RWPE2 (cell line): ENCODE results near the gene BBX.

Experiments
- ATAC-seq: fragments of 200-7000 bp; cut with Tn5 transposase; 3 replicates; pipeline ENCODE4 v1.9.1; 2021; ENCODE audit warnings: low read depth
- DNase-seq: peaks from one replicate; pipeline ENCODE4 v3.0.0-alpha.2; 2020; ENCODE audit warnings: low spot score
- H3K27ac ChIP-seq: fragments of 450-650 bp; 2 replicates; pipeline ENCODE4 v1.5.1; 2017; ENCODE audit warnings: mild to moderate bottlenecking; ENCODE audit not compliant: poor library complexity, severe bottlenecking
- H3K27me3 ChIP-seq: fragments of 250-450 bp; sonication (Bioruptor Pico); 2 replicates; pipeline ENCODE4 v1.5.1; 2021; ENCODE audit warnings: mild to moderate bottlenecking, moderate library complexity; ENCODE audit not compliant: insufficient read depth, poor library complexity, severe bottlenecking
- H3K36me3 ChIP-seq: fragments of 250-450 bp; sonication (Bioruptor Pico); 2 replicates; pipeline ENCODE4 v1.5.1; 2020; ENCODE audit warnings: low read depth, mild to moderate bottlenecking, moderate library complexity
- H3K4me1 ChIP-seq: fragments of 250-450 bp; sonication (Bioruptor Pico); 2 replicates; pipeline ENCODE4 v1.5.1; 2021; ENCODE audit warnings: mild to moderate bottlenecking, moderate library complexity; ENCODE audit not compliant: insufficient read depth, poor library complexity, severe bottlenecking
- H3K4me3 ChIP-seq: fragments of 250-450 bp; sonication (Bioruptor Pico); 2 replicates; pipeline ENCODE4 v1.5.1; 2021; ENCODE audit warnings: mild to moderate bottlenecking, moderate library complexity; ENCODE audit not compliant: severe bottlenecking
- H3K9me3 ChIP-seq: fragments of 250-450 bp; sonication (Bioruptor Pico); 2 replicates; pipeline ENCODE4 v1.5.1; 2021; ENCODE audit warnings: mild to moderate bottlenecking, moderate library complexity; ENCODE audit not compliant: severe bottlenecking
- CTCF ChIP-seq: fragments of 450-650 bp; IDR thresholded peaks from one replicate; pipeline ENCODE4 v1.5.1; 2017; ENCODE audit warnings: mild to moderate bottlenecking, moderate library complexity; ENCODE audit not compliant: poor library complexity, severe bottlenecking

The BBX gene

DNA sequence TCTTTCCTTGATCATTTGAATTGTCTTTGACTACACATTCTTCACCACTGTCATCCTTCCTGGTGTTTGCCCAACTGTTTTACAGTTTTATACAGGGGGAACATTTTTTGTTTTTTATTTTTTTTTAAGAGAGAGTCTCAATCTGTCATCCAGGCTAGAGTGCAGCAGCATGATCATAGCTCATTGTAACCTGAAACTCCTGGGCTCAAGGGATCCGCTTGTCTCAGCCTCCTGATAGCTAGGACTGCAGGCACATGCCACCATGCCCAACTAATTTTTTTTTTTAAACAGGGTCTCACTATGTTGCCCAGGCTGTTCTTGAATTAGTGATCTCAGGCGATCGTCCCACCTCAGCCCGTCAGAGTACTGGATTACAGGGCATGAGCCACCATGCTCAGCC is 222.6 kb downstream of the BBX start:
- no peak for TF ChIP-seq CTCF
- Histone ChIP-seq H3K36me3 (peaks cover 22% of the 10 kb centered on the region), H3K4me3 (no peak overlapping the region), H3K27ac (no peak overlapping the region), H3K27me3 (no peaks in the 10 kb centered on the region), H3K9me3 (no peaks in the 10 kb centered on the region), H3K4me1 (peaks cover 2% of the 10 kb centered on the region)
- ATAC-seq (no peak), DNase-seq (no peak)

DNA sequence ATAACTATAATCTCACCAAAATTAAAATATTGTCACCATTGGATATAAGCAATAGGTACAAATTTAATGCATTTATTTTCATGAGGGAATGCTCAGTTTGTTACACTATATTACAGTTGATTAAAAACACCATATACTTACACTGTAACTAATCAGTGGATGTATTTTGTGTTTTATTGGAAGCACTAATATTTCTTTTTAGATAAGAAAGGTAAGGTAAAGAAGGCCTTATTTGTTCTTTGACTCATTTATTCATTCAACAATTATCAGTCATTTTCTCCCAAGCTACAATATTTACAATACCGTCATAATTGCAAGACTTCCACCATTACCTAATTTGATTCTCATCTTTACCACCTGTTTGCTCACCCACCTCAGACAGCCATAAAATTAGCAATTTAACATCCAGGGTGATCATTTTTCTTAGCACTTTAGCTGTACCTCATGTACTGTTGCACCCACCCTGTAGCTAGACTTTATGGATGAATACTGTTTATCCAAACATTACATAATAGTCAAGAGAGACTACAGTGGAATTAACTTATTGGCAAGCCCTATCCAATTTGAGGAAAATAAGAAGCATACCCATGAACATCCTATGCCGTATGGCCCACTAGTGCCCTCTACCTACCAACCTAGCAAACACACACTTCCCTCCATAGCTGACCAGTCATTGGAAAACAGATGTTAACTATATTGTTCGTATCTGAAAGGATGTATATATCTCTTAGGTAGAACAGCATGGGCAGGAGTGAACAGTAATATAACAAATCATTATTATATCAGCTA is 229.6 kb downstream of the BBX start:
- DNase-seq (no peak), ATAC-seq (peak; percentile 53; the same call in 1 of the 3 replicates)
- H3K36me3 ChIP-seq: peaks cover 24% of the 10 kb centered on the region

DNA sequence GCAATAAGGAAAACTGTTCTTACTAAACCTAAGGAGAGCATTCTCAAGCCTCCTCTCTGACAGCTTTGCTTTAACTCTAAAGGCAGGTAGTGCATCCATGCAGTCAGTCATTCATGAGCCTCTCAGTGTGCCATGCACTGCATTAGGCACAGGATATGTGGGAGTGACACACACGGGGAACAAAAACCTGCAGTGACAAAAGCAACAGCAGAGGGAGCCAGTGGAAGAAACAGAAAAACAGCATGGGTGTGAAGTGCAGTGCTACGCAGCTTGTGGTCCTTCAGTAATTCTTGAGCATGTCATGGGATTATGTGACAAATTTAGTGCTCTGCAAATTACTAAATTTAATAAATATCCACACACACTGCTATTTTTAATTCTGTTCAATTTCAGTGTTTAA is 230.7 kb downstream of the BBX start:
- DNase-seq (no peak), ATAC-seq (peak; percentile 50; the same call in 1 of the 3 replicates)
- H3K4me3 ChIP-seq: no peak overlapping the region
- no peaks in the 10 kb centered on the region for H3K9me3 ChIP-seq
- no peaks in the 10 kb centered on the region for H3K27me3 ChIP-seq
- no peaks in the 10 kb centered on the region for H3K4me1 ChIP-seq
- TF ChIP-seq CTCF: peak; percentile 26
- H3K27ac ChIP-seq: no peak overlapping the region
- peaks cover 20% of the 10 kb centered on the region for H3K36me3 ChIP-seq

More for the DNA sequence above, 229.6 kb downstream of the BBX start:
- TF ChIP-seq CTCF: peak; percentile 39
- Histone ChIP-seq H3K27ac (no peak overlapping the region), H3K9me3 (no peaks in the 10 kb centered on the region), H3K4me3 (no peak overlapping the region), H3K27me3 (no peaks in the 10 kb centered on the region), H3K4me1 (no peaks in the 10 kb centered on the region)

DNA sequence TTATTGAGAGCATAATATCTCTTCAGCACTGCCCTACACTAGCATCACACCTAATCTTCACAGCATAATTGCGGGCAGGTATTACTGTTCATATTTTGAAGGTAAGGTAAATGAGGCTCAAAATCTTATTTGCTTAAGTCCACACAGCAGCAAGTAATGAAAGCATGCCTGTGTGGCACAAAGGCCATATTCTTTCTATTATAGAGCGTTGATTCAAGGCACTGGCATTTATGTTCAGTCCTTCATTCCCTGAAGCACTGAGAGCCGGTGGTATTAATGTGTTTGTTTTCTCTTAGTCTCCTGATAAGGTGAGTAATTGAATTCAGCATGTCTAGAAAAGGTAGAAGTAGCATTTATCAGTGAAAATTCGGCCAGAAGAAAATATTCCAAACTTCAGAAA is 231.2 kb downstream of the BBX start:
- ATAC-seq: no peak
- no peak for DNase-seq
- Histone ChIP-seq H3K4me3 (no peak overlapping the region), H3K4me1 (no peaks in the 10 kb centered on the region), H3K9me3 (no peaks in the 10 kb centered on the region), H3K36me3 (peaks cover 20% of the 10 kb centered on the region), H3K27me3 (no peaks in the 10 kb centered on the region), H3K27ac (no peak overlapping the region)
- no peak for TF ChIP-seq CTCF

- H3K27ac ChIP-seq: no peak overlapping the region
Measured at GRCh38 chr3:107756649-107757048, 233.9 kb downstream of the BBX start.

More at GRCh38 chr3:107756649-107757048, 233.9 kb downstream of the BBX start:
- no peak for ATAC-seq
- DNase-seq: no peak
- H3K4me3 ChIP-seq: no peak overlapping the region
- H3K36me3 ChIP-seq: peaks cover 20% of the 10 kb centered on the region
- H3K4me1 ChIP-seq: no peaks in the 10 kb centered on the region
- H3K27me3 ChIP-seq: no peaks in the 10 kb centered on the region
- no peaks in the 10 kb centered on the region for H3K9me3 ChIP-seq
- TF ChIP-seq CTCF: no peak
